ENCODE results near the gene EXOC3L1.

The EXOC3L1 gene

DNA sequence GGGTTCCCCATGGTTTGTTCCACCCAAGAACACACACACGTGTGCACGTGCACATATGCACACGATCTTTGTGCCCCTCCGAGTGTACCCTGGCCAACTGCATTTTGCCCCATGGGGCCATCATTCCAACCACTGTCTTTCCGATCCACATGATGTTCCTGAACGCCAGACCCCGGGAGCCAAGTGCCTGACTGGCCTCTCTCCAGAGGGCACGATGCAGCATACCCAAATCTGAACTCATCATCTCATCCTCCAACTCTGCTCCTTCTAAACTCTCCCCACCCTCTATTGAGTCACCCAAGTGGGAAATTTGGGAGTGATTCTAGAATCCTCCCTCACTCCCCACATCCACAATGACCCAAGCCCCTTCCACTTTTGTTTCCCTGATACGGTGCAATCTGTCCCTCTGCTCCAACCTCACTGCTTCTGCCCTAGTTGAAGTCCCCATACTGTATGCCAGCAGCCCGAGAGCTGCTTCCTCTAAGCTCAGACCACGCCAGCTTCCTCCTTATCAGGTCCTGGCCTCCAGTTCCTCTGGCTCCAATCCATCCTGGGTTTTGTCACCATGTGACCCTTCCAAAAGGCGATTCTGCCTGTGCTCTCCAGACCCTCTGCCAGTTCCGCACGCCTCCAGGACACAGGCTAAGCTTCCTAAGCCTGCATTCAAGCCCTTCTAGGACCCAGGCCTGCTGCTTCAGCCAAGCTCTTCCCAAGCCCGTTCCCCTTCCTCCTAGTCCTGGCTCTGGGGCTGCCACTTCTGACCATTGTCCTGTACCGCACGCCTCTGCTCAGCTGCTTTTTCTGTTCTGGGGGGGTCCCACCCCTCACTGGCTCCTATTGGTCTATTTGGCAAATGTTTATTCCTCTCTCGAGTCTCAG is 26.9 kb upstream of the EXOC3L1 start:
- no peak for DNase-seq (ENCODE audit: low spot score)

DNA sequence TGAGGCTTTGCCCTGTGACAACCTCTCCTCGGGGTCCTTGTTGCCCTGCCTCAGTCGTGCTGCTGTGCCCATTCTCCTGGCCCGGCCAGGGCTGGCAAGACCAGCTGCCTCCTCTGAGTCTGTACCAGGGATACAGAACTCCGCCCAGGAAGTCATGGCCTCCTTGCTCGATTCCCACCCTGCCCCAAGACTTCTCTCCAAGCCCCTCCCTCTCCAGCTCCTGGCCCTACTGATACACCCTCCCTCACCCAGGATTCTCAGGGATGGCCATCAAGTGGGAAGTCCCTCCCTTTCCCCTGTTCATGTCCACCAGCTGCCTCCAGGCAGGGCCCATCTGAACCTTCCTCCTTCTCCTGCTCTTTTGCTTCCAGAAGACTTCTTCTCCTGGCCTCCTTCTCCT is 25.8 kb upstream of the EXOC3L1 start:
- no peak for DNase-seq (ENCODE audit: low spot score)

DNA sequence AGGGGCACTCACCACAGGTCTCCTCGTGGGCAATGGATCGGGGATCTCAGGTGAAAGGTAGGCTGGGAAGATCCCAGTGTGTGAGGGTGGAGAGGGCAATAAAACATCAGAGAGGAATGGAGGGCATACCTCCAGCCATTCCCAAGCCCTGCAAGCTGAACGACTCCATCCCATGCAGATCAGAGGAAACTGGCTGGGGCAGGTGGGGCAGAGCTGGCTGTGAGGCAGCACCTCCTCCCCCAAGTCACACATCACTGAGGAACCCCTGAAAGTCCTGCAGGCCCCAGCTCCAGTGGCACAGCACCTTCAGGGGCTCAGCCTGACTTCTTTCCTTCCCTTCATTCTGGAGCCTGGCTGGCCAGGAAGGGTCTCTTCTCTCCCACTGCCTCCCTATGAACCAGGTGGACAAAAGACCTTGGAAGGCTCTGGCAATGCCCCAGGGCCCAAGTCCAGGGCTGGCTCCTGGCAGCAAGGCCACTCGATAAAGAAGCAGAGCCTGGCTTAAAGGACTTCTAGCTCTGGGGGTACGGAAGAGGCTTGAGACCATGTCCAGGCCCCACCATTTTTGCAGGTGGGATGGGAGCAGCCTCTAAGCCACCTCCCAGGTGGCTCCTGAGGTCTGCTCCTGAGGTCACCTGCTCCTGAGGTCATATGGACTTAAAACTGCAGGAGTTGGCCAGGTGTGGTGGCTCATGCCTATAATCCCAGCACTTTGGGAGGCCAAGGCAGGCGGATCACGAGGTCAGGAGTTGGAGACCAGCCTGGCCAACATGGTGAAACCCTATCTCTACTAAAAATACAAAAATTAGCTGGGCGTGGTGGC is 23.5 kb upstream of the EXOC3L1 start:
- no peak for DNase-seq (ENCODE audit: low spot score)

DNA sequence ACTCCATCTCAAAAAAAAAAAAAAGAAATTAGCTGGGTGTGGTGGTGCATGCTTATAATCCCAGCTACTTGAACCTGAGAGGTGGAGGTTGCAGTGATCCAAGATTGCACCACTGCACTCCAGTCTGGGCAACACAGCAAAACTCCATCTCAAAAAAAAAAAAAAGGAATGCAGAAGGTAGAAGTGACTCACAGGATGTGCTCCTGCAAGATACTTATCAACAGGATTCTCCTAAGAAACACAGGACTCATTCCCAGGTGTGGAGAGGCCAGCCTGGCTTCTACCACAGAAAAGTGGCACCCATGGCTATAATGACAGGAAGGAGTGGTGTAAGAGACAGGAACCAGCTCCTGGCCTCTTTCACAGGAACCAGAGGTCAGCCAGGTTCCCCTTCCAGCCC is 22.8 kb upstream of the EXOC3L1 start:
- no peak for DNase-seq (ENCODE audit: low spot score)

DNA sequence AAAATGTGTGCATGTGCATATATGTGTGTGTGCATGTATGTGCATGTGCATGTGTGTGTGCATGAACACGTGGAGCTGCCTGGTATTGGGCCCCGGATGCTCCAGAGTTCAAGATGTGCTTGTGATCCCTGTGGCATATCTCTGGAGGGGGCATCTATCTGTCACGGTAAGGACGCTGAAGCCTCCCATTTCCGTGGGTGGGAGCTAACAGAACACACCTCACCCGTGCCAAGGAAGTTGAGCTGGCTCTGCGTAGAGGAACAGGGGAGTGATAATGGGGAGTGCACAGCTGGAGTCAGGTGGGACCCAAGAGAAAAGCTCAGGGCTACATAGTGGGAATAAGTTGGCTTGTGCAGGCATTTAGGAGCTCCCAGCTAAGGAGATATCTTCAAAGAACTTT is 21.7 kb upstream of the EXOC3L1 start:
- DNase-seq (ENCODE audit: low spot score) = no peak

DNA sequence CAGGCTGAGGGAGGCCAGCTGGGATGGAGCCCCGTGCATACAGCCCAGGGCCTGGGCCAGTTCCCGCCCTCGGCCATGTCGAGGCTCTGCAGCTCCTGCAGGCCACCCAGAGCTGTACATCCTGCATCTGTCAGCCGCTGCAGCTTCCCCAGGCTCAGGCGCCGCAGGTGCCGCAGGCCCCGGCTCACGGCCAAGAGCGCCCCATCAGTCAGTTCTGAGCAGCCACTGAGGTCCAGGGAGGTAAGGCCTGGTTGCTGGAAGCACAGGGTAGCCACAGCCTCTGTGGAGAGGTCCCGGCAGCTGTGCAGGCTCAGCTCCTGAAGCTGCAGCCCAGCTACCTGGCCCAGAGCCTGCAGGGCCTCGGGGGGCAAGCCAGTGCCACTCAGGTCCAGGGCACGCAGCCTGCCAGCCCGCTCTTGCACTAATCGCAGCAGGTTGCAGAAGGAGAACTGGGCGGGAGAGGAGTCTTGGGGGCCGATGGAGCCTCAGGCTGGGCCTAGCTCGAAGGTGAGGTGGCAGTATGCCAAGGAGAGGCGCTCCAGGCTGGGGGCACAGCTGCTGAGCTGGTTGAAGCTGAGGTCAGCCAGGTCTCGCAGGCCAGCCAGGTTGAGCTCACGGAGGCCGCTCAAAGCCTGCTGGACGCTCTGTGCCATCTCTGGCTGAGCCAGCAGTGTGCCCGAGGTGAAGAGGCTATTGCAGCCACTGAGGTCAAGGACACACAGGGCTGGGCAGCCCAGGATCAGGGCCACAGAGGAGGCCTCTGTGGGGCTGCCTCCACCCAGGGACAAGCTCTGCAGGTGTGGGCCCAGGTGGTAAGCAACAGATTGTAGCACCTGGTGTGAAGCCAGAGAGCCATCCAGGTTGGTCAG is 20.4 kb upstream of the EXOC3L1 start:
- DNase-seq (ENCODE audit: low spot score) = no peak

DNA sequence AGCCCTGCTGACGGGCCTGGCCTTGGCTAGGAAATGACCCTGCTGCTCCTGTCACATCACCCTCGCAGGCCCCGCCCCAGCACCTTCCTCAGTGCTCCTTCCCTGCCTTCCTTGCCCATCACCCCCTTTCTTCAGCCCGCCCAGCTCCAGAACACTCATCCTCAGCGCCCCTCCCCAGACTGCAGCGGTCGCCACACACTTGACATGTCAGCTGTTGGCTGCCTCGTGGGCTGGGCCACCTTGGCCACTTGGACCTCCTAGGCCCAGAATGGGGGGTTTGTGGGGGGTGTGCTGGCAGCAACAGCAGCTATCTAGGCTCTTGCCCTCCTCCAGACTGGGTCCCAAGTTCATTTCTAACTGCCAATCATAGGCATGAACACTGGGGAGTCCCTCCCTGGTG is 19.6 kb upstream of the EXOC3L1 start:
- no peak for DNase-seq (ENCODE audit: low spot score)

DNA sequence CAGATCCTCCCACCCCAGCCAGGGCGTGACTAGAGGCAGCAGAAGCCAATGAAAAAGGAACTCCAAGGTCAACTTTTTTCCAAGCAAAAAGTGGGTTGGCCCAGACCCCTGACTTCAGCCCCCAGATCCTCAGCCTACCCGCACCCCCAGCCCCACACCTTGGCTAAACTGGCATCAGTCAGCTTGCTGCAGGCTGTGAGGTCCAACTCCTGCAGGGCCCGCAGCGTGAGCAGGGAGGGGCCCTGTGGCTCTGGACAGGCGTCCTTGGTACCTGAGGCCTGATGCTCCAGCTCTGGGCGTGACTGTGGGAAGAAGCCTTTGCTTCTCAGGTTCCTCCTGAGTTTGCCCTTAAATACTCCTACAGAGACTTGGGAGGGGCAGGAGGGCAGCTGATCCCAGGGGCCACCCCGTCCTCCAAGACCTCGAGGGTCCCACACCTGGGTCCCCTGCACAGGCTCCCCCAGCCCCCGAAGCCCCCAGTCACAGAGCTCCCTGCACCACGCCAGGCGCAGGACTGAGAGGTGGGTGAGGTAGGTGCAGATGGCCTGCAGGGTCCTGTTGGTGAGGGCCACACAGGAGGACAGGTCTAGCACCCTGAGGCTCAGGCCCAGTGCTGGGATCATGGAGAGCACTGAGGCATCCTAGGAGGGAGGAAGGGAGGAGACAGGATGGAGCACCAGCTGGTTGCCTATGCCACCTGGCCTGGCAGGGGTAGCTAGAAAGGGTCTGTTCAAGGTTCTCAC is 18.4 kb upstream of the EXOC3L1 start:
- DNase-seq (ENCODE audit: low spot score) = no peak

DNA sequence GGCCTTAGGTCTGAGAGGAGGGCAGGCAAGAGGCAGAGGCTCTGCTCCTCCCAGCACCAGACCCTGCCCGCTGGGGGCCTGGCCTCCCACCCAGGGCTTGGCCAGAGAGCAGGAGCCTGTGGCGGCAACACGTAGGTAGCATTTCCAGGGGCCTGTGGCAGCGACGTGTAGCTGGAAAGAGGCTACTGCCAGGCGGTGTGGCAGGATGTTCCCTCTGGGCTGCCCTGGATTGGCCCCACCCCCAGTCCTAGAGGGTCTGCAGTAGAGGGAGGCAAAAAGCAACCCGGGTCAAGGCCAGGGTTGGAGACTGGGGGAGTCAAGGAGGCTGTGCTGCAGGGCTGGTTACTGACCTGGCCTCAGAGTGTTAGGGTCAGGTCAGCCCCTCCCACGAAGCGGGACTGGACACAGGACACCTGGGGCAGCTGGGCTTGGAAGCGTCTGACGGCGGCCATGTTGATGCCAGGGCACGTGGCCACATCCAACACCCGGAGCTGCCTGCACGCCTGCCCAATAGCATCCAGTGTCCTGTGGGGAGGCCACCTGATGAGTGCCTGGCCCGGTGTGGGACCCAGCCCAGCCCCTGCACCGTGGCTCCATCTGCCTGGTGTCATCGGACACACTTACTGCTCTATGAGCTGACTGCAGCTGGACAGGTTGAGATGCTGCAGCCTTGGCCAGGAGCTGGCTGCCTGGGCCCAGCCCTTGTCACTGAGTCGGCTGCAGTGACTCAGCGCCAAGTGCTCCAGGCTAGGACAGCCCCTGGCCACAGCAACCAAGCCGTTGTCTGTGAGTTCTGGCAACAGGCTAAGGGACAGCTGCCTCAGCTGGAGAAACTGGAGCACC is 17.5 kb upstream of the EXOC3L1 start:
- DNase-seq (ENCODE audit: low spot score) = no peak

DNA sequence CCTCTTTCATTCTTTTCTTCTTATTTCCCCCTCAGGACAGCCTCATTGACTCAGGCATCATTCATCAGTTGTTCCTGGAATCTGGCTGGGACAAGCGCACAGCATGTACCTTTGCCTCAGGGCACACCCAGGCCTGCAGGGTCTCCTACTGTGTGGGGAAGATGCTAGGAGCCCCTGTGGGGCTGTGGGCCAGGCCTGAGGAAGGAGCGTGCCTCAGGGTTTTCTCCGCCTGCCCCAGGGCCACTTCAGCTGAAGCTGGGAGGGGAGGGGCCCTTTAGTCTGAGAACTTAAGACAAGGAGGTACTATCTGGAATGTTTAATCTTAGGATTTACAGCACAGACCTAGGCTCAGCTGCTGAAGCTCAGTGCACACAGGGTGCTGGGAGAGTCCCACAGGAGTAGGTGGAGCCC is 16.9 kb upstream of the EXOC3L1 start:
- DNase-seq (ENCODE audit: low spot score) = no peak

DNA sequence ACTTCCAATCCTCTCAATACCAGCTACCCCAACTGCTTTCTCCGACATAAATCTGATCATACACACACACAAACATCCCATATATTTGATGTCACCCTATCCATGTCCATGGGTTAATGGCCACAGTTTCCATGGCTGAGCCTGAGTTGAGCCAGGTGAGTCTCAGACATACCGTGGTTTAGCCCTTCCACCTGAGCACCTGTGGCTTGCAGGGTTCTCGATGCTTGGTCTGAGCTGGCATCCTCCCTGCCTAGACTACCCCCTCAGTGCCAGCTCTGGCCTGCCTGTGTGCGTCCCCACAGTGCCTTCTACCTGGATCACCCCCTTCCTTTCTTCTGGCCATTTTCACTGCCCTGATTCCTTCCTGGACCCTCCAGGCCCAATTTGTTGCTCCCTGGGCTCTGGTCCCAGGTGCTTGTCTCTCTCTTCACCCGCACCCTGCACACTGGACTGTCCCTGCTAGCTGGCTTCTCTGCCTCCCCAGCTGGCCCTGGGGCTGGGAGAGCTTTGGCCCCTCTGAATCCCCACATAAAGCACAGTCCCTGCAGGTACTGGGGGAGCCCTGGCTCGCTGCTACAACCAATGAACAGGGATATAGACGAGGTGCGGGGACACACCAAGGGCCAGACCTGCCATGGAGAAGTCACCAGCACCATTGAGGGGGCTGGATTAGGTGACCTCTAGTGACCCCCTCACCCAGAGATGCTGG is 16.3 kb upstream of the EXOC3L1 start:
- no peak for DNase-seq (ENCODE audit: low spot score)

DNA sequence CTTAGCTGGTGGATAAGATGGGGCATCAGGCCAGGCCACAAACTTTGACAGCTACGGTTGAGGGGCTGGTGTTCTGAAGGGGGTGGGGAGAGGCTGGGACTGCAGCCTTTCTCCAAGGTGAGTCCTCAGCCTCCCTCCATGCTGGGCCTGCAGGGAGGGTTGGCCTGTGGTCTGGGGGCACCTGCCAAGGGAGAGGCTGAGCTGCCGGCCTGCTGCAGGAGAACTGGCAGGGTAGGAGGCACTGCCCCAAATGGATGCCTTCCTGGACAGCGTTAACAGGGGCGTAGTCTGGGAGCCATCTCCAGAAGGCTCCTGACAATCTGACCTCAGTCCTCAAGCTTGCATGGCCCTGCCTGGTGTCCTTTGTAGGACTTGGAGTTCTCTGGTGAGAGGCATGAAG is 14.1 kb upstream of the EXOC3L1 start:
- no peak for DNase-seq (ENCODE audit: low spot score)

DNA sequence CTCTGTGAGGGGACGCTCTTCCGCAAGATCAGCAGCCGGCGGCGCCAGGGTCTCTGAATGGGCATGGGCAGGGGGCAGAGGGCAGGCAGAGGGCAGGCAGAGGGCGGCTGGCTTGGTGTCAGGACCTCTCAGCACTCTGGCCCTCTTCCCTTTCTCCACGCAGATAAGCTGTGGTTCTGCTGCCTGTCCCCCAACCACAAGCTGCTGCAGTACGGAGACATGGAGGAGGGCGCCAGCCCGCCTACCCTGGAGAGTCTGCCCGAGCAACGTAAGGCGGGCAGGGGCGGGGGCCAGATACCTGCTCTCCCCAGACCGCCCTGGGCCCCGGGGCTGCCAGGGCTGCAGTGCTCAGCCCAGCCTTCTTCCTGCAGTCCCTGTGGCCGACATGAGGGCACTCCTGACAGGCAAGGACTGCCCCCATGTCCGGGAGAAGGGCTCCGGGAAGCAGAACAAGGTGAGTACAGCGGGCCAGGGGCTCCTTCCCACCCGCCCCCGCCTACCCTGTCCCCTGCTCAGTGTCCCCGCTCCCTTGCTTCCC is 13.1 kb upstream of the EXOC3L1 start:
- no peak for DNase-seq (ENCODE audit: low spot score)

DNA sequence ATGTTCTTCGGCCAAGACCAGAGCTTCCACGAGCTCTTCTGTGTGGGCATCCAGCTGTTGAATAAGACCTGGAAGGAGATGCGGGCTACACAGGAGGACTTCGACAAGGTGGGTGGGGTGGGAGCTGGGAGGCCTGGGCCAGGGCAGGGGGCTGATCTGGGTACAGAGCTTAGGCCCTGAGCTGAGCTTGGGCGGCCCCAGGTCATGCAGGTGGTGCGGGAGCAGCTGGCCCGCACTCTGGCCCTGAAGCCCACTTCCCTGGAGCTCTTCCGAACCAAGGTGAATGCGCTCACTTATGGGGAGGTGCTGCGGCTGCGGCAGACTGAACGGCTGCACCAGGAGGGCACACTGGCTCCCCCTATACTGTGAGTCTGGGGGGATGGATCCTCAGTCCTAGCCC is 12.5 kb upstream of the EXOC3L1 start:
- no peak for DNase-seq (ENCODE audit: low spot score)

DNA sequence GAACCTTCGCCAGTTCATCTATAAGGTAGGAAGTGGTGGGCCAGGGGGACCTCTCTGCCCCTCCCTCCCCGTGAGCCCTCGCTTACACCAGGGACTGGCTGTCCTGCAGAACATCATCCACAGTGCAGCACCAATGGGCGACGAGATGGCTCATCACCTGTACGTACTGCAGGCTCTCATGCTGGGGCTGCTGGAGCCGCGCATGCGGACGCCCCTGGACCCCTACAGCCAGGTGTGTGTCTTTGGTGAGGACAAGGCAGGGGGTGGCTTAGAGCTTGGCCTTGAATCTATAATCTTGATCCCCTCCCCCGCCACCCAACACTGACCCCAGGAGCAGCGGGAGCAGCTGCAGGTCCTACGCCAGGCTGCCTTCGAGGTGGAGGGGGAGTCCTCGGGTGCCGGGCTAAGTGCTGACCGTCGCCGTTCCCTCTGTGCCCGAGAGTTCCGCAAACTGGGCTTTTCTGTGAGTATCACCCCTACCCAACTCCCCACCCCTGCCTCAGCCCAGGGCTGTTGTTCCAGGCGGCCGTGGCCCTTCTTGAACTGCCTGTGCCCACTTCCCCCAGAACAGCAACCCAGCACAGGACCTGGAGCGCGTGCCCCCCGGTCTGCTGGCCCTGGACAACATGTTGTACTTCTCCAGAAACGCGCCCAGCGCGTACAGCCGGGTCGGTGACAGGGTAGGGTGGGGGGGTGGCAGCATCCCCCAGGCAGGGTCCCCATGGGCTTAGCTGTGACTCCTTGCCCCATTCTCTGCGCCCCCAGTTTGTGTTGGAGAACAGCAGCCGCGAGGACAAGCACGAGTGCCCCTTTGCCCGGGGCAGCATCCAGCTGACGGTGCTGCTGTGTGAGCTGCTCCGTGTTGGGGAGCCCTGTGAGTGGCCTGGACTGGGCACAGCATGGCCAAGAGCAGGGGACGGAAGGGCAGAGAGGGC is 11.7 kb upstream of the EXOC3L1 start:
- no peak for DNase-seq (ENCODE audit: low spot score)

DNA sequence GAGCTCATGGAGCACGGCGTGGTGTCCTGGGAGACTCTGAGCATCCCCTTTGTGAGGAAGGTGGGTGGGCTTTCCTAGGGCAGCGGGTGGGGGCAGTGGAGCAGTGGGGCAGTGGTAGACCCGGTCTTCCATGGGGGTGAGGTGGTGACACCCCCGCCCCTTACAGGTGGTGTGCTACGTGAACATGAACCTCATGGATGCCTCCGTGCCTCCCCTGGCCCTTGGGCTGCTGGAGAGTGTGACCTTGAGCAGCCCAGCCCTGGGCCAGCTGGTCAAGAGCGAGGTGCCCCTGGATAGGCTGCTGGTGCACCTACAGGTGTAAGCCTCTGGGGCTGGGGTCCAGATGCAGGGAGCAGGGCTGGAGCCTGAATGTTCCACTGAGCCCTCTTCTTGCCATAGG is 10.6 kb upstream of the EXOC3L1 start:
- DNase-seq (ENCODE audit: low spot score) = no peak

DNA sequence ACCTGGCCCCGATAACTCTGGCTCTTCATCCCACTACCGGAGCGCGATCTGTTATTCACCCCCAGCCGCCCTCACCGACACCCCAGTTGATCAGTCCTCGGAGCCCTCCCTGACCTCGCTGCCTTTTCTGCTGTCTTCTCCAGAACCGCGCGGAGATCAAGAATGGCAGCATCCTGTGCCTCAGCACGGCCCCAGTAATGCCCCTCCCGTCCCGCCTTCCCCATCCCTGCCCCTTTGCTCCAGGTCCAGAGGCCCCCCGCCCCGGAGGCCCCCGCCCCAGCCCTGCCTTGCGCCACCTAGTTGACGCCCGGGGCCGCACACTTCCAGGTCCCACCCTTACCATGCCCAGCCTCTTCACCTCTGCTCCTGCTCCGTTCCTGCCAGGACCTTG is 9.9 kb upstream of the EXOC3L1 start:
- DNase-seq (ENCODE audit: low spot score) = peak; percentile 66

DNA sequence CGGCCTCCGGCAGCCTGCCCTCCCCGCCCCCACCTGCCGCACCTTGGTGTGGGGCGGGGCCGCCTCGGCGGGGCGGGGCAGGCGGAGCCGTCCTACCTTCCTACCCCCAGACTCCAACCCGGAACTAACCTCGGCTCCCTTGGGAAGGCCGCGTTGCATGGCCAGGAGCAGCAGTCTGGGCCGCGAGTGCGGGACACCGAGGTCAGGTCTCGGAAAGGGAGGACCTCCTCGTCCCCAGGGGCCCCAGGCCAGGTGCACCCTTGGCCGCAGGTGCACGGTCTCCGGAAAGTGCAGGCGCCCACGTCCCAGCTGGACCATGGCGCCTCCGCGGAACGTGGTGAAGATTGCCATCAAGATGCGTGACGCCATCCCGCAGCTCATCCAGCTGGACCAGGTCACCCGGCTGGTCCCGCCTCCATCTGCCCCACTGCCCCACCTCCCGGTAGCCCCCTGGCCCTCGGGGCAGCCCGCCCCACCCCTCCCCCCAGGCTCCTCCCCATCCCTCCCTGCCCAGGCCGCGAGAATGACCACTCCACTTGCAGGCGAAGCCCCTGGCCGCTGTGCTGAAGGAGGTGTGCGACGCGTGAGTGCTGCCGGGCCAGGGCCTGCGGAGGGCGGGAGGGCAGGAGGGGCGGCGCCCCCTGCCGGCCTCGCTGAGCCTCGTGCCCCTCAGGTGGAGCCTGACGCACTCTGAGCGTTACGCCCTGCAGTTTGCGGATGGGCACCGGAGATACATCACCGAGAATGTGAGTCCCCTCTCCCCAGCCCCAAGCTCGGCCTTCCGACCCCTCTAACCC is 9.3 kb upstream of the EXOC3L1 start, which contains the start of gene ELMO3:
ELMO3 (plus strand) TSS at position 121 of the 797 bp plus-strand sequence; CDS start at position 317, 196 bp downstream.
- DNase-seq (ENCODE audit: low spot score) = peak; percentile 84
